ENCODE measurements around the gene SRPK2. TPM values are rescaled to one million over a fixed set of nuclear protein-coding genes. Genes with fewer than 3 reads are reported as not detected.

SRPK2 gene
- total and polyA plus RNA-seq, 2 of the 8 experiments (the other 6 are each of a cell fraction or from before 2014, with no cell fraction given), result 10.0 to 47.1 TPM

DNA sequence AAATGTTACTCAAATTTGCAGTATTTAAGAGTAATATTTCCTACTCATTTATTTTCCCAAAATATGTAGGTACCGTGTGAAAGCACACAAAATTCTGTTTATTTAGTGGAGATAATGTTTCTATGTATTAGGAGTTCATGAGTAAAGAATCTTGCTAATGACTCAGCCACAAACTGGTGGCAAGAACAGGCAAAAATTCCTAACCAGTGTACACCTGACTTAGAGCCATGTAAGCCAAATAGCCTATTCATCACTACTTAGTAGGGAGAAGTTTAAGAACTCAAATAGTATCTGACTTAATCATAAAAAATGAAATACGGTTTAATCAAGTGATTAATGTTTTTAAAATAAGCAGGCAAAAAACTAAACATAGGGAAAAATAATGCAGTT lies 169.0 kb downstream of the SRPK2 start:
- Histone ChIP-seq H3K4ac (replicated peaks; ENCODE audit: insufficient read length, low read depth, low read length) (no peak overlapping the region), H4K5ac (ENCODE audit: insufficient read length, low read depth, low read length) (no peak overlapping the region), H3K14ac (ENCODE audit: insufficient read length) (no peak overlapping the region), H2AFZ (ENCODE audit: low read length) (no peak overlapping the region), H3K27ac (ENCODE audit: low read depth, low read length) (no peak overlapping the region), H2BK20ac (ENCODE audit: low read length) (no peak overlapping the region), H2AK5ac (ENCODE audit: low read depth, low read length) (no peak overlapping the region), H4K20me1 (replicated peaks in 1 of 2; ENCODE audit: control insufficient read depth in 1 of 2, insufficient read depth in 2 of 2, low read length in 2 of 2) (peaks cover 2 to 8% of the 10 kb centered on the region in 2 experiments), H3K23me2 (ENCODE audit: low read depth, low read length) (no peaks in the 10 kb centered on the region; the same call in 1 of the 2 replicates), H2BK120ac (replicated peaks; ENCODE audit: low read depth, low read length) (no peak overlapping the region), H3K9ac (replicated peaks in 1 of 4; ENCODE audit: extremely low read depth in 1 of 4, low read depth in 3 of 4, low read length in 3 of 4) (no peak overlapping the region), H3K4me2 (ENCODE audit: insufficient read depth in 1 of 2, low read depth in 2 of 2, low read length in 2 of 2) (no peak overlapping the region), H4K8ac (ENCODE audit: extremely low read depth, insufficient read depth, low read length) (no peak overlapping the region), H3K18ac (ENCODE audit: extremely low read depth, low read length) (no peak overlapping the region), H4K91ac (replicated peaks; ENCODE audit: insufficient read length, low read length) (no peak overlapping the region), H3K56ac (replicated peaks; ENCODE audit: insufficient read length, low read depth, low read length) (no peak overlapping the region), H3K36me3 (ENCODE audit: control insufficient read depth in 2 of 4, insufficient read depth in 4 of 4, low read length in 3 of 4) (no peaks in the 10 kb centered on the region), H2BK15ac (ENCODE audit: low read length) (no peak overlapping the region), H2BK5ac (ENCODE audit: low read depth, low read length) (no peak overlapping the region), H3K23ac (ENCODE audit: insufficient read length) (no peak overlapping the region), H3K79me2 (ENCODE audit: control insufficient read depth in 1 of 2, insufficient read depth in 2 of 2, low read length in 2 of 2) (peaks cover 0 to 70% of the 10 kb centered on the region in 2 experiments; a peak in 3 of 4 replicates), H3K4me1 (replicated peaks in 1 of 4; ENCODE audit: control insufficient read depth in 3 of 4, insufficient read depth in 4 of 4, low read length in 3 of 4) (peaks cover 0 to 5% (median 3%) of the 10 kb centered on the region in 4 experiments; a peak in 5 of 7 replicates), H2BK12ac (ENCODE audit: low read depth, low read length) (no peak overlapping the region), H3K27me3 (replicated peaks in 1 of 4; ENCODE audit: control insufficient read depth in 3 of 4, extremely low read depth in 1 of 4, insufficient read depth in 3 of 4, low read length in 3 of 4) (no peaks in the 10 kb centered on the region), H3K4me3 (ENCODE audit: extremely low read depth in 1 of 4, insufficient read depth in 2 of 4, low read depth in 3 of 4, low read length in 4 of 4) (no peak overlapping the region), H3K79me1 (ENCODE audit: low read depth, low read length) (peaks cover 5% of the 10 kb centered on the region; the same call in 1 of the 2 replicates), H3K9me3 (ENCODE audit: insufficient read depth in 2 of 2, low read depth in 1 of 2, low read length in 1 of 2) (no peaks in the 10 kb centered on the region)
- no peak for DNase-seq (ENCODE audit: low read depth in 1 of 2, low spot score in 2 of 2)
- ChIA-PET CTCF (ENCODE audit: partially characterized antibody) (interaction anchor here (1.0 to 2.2 kb wide), 3 partner anchors 10 to 55 kb away, joined by 3 to 7 read pairs (median 3); no protein-coding TSS in a partner anchor), POLR2A (ENCODE audit: partially characterized antibody) (no interaction called here)
- no peak for FAIRE-seq
- WGBS, 2 experiments (ENCODE audit: extremely low coverage in 1 of 2, insufficient coverage in 1 of 2, insufficient read length in 1 of 2, insufficient replicate concordance in 2 of 2, low coverage in 1 of 2, low lambda C conversion rate in 2 of 2, missing lambda C conversion rate in 1 of 2), result 89% methylated on average over 2 of the region's 2 CpGs; no CpG with 5 or more reads in 1 of the 2 experiments
- no peak for TF ChIP-seq BACH1 (IDR thresholded peaks at IDR 0.05; ENCODE audit: low read length)
